Anterior cingulate cortex (tissue), 58 donors: ENCODE results near the gene ATP5PD.
"Not testable (repeated sequence)": the region's sequence is repeated elsewhere in the genome, so short reads cannot be mapped to it uniquely, and the experiment has no call there.

Experiments
- DNase-seq, 58 donors: peaks; one replicate each; lab custom pipeline; 2025; lab: John Stamatoyannopoulos, UW

The ATP5PD gene

DNA sequence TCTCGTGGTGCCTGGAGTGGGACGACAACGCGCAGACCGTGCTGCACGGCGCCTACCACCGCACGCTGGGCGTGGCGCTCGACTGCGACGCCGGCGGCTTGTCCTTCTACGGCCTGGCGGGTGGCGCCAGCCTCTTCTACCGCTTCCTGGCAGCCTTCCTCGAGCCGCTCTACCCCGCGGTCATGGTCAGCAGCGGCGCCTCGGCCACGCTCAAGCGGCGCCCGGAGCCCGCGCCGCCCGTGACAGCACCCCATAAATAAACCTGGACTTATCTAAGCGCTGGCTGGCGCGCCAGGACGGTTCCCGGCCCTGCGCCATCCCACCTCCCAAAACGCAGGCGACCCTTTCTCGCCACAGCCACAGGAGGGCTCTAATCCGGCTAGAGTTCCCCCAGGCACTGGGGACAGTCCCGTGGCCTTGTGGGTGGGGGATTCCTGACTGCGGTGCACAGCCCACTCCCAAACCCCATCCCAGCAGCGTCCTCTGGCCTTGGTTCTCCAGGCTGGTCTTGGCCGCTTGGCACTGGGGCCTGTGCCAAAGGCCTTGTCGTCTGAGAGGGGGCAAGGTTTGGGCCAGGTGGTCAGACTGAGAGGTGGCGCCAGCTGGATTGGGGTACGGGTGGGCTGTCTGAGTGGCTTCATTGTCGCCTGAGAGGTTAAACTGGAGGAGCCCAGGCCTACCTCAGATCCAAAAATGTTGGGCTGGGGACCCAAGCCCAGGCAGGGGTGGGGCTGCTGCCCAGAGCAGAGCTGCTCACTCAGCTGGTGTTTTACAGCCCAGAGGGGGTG is 30.9 kb upstream of the ATP5PD start:
- DNase-seq = peak in 39 of 58 donors; percentile 5 to 69 (median 41)

DNA sequence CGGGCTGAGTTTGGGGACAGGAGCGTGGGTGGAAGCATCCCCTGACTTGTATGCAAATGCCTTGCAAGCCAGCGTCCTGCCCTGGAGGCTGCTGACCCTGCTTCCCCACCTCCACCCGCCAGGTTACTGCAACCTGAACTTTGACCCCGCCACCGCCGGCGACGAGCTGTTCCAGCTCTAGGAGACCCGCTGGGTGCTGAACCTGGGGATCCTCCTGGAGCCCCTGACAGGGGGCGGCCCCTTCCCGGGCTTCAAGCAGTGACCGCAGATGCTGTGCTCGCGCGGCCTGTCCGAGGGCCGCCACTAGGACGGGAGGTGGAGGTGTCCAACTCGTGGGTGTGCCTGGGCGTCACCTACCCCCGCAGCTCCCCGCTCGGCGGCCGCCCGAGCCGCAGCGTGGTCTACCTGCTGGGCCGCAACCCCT is 30.3 kb upstream of the ATP5PD start:
- DNase-seq = peak in 2 of 58 donors; percentile 10 to 60

DNA sequence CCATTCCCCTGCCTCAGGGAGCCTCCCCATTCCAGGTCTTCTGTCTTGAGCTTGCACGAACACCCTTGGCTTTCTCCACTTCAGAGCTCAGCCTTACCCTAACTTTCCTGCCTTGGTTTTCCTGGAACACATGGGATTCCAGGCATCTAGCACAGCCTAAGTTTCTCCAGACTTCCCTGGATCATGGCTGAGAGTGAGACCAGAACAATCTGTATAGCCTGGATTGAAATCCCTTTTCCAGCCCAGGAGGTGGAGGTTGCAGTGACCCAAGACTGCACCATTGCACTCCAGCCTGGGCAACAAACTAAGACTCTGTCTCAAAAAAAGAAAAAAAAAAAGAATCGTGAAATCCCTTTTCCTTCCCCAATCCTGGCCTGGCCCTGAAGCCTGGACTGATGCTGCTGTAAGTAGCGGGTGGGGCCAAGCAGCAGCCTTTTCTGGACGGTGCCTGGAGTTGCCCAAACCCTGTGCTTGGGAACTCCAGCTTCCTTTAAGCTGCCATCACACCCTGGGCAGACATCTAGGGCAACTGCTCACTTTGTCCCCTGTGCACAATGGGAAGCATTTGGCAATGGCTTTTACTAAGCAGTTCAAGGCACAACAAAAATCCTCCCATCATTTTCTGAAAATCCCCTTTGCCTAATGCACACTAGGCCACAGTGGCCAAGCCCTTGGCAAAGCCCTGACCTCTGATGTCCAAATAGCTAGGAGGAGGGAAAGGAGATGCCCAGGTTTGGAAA is 29.0 kb upstream of the ATP5PD start:
- no peak for DNase-seq

DNA sequence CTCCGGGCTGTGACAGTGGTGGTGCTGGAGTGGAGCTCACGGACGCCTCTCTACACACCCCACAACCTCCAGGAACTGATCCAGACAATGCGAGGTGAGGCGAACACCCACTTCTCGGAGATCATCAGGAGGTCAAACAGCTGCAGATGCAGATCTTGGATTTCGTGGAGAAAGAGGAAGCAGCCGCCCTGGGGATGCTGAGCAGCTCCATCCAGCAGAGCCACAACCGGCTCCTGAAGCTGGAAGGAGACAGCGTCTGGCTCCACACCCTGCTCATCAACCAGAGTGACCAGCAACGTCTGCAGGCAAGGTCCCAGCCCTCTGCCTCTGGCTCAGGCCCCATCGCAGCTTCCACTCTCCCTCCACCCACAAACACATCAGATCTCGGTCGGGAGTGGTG is 27.8 kb upstream of the ATP5PD start:
- no peak for DNase-seq

DNA sequence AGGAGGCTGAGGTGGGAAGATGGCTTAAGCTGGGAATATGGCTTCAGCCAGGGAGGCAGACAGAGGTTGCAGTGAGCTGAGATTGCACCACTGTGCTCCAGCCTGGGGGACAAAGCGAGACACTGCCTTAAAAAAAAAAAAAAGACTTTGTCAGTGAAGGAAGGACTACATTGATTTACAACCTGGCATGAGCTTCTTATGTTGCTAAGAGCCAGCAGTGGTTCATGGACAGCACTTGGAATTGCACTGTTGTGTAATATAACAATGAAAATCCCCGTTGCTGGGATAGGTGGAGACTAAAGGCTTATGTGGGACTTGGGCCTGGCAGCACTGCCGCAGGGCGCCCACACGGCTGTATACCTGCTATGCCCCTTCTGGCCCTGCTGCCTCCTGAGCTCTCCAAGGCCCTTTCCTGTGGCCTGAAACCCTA is 26.9 kb upstream of the ATP5PD start:
- DNase-seq = no peak

DNA sequence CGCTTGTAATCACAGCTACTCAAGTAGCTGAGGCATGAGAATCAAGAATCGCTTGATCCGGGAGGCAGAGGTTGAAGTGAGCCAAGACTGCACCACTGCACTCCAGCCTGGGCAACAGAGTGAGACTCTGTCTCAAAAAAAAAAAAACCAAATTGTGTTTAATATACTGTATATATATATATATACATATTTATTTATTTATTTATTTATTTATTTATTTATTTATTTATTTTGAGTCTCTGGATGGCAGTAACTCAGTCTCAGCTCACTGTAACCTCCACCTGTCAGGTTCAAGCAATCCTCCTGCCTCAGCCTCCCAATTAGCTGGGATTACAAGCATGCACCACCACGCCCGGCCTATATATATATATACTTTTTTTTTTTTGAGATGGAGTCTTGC is 26.1 kb upstream of the ATP5PD start:
- not testable (repeated sequence) for DNase-seq

DNA sequence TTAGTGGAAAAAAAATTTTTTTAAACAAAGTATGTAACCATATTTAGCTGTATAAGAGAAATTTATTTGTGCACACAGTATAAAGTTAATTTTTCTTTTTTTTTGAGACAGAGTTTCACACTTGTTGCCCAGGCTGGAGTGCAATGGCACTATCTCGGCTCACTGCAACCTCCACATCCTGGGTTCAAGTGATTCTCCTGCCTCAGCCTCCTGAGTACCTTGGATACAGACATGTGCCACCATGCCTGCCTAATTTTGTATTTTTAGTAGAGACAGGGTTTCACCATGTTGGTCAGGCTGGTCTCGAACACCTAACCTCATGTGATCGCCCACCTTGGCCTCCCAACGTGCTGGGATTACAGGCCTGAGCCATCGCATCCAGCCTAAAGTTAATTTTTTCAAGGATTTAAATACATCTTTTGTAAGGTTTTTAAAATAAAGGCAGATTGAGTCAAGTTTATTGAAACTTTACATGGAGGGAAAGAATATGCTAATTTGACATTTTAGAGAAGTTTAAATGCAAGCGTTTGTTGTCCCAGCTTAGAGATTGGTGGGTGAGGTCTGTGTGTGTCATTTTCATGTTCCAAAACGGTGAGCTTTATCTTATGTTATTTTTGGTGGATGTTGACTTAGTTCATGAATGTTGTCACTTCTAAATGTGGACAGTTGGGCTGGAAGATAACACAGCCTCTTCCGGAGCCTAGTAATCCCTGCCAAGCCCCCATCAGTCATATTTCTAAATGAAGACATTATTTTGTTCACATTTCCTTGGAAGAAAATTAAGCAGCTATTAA is 24.9 kb upstream of the ATP5PD start:
- not testable (repeated sequence) for DNase-seq

DNA sequence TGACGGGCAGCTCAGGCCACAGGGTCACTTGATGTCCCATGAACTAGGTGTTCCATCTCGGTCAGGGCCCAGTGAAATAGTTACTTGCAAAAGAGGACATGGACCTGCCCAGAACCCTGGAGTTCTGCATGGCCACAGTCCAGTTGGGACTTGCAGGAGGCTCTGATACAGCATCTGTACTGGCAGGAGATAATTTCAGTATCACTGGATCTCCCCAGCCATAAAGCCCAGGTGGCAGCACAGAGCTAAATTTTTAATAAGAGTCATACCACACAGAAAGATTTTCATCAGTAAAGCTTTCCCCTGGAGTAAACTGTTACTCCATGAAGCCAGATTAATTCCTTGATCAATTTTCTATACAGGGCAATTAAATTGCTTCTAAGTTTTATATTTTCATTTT is 23.0 kb upstream of the ATP5PD start:
- DNase-seq = no peak

DNA sequence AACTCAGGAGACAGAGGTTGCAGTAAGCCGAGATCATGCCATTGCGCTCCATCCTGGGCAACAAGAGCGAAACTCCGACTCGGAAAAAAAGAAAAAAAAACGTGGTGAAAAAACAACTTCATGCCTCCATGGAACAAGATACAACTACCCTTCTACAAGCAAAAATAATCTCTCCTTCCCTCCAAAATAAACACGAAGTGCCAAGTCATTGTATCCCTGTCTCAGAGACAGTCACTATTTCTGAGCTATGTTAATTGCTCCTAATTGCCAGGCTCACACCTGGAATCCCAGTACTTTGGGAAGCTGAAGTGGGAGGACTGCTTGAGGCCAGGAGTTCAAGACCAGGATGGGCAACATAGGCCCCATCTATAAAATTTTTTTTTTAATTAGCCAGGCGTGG is 22.0 kb upstream of the ATP5PD start:
- no peak for DNase-seq

DNA sequence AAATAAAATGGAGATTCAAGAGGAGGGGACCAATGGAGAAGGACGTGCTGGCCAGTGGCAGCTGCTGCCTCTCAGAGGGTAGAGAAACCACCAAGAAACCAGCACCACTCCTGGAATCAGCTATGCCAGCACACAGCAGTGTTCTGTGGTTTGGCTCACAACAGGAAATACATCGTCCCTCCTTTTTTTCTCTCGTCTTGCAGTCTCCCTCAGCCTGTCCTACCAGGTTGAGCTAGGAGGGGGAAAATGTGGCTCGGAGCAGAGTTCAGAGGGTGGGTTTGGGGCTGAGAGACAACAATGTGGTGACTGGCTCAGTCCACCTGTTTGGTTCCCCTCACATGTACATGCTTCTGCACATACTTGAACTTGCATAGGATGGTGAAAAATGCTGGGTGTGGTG is 21.1 kb upstream of the ATP5PD start:
- no peak for DNase-seq

DNA sequence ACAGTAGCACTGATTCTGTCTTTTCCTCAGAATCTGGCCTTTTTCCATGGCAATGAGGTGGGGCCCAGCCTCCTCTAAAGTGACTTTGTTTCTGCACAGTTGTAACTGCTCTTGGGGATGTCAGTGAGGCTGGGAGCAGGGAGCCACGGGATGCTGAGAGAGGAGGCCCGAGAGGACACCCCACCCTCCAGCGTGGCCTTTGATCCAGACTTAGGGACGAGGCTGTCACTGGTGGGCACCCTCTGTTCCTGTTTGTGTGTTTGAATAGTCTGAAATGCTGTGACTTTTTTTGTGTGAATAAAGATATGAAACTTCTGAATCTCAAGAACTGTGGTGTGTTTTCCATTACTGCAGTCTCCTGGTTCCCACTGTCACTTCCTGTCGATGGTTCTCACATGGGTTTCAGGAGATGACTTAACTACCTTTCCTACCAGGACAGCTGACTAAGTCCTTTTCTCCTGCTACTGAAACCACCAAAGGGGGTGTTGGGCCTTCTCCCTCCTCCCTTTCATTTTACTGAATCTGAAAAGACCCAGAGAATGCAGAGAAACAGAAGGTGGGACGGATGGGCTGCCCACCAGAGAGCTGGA is 18.9 kb upstream of the ATP5PD start:
- no peak for DNase-seq

DNA sequence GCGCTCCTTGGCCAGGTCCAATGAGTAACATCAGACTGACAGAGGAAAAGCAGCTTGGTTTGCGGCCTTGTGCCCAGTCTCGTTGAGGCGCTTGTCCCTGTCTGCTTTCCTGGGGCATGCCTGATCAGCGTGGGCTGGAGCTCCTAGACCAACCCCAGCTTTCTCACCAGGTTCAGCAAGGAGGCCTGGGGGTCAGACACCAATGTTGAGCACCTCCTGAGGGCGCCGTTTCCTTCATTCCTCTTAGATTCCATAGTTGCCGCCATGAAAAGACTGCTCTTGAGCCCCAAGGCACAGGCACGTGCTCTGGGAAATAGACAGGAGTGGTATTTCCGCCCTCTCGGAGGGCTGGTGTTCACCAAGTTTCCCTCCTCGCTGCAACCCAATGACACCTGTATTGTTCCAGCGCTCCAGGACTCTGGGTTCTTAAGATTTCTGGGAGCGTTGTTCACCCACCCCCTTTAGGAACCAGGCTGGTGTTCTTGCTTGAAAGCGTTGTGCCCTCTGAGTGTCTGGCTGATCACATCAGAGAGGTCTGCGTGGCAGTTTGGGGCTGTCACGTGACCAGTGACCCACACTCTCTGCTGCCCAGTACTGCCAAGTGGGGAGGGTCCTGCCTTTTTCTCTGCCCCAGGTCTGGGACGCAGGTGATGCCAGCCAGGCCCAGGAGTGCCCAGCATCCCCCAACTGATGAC is 18.2 kb upstream of the ATP5PD start:
- no peak for DNase-seq

DNA sequence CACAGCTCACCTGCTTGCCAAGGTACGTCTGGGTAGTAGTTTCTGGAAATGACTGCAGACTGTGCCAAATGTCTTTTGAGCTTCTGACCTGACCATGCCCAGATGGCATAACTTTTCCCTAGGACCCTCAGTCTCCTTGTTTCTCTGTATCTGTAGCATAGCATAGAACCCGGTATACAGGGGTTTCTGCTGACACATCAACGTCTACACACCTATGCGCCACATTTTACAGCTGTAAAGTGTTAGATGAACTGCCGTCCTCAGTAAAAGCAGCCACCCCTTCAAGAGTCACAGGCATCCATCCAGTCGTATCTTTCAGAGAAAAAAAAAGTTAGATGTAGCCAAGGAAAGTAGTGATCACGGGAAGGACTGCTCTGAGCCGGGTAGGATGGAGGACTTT is 17.7 kb upstream of the ATP5PD start:
- DNase-seq = no peak

DNA sequence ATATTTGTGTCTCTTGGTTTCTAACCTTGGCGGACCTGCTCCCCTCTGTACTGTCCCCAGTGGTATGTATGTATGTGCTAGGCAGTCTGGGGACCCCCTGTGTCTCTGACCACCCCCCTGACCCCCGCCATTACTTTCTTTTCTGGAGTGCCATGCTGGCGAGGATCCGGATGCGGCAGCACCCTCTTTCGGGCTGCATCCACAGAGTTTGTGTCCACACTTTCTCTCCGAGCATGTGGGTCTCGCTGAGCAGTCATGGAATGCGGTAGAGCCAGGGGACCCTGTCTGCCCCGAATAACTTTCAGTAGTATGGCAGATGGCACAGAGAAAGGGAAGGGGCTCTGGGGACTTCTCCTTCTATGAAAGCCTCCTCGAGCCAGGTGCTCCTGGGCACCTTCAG is 17.3 kb upstream of the ATP5PD start:
- no peak for DNase-seq

DNA sequence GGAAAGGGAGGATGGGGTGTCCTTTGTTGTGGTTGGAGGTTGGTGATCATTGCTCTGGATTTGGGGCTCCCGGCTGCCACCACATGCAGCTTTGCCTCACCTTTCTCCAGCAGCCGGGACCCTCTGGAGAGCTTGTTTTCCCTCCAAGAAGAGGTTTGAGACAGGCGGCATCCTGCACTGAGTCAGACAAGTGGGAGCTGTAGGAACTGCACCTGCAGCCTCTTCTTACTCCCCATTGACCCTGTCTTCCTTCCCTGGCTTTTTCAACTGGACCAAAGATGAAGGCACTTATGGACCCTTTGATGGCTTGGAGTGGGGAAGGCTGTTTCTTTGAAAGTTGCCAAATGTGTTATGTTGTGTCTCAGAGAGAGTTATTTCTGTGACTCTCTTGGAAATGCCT is 16.9 kb upstream of the ATP5PD start:
- no peak for DNase-seq

DNA sequence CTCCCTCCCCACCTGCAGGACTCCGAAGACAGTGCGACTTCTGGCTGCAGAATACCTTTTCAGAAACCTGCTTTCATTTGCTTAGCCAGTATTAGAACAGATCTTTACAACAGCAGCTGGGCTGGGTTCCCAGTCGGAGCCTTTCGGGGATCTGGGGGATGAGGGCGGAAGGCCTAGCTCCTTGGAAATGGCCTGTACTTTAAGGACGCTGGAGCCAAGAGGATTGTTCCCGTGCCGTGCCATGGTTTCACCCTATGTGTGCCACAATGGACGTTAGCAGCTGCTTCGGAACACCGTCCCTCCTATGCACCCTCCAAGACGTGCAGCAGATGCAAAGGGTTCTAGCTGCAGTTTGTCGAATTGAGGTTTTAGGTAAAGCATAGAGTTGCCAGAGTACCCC is 16.4 kb upstream of the ATP5PD start:
- DNase-seq = peak in 4 of 58 donors; percentile 5 to 21 (median 10)

DNA sequence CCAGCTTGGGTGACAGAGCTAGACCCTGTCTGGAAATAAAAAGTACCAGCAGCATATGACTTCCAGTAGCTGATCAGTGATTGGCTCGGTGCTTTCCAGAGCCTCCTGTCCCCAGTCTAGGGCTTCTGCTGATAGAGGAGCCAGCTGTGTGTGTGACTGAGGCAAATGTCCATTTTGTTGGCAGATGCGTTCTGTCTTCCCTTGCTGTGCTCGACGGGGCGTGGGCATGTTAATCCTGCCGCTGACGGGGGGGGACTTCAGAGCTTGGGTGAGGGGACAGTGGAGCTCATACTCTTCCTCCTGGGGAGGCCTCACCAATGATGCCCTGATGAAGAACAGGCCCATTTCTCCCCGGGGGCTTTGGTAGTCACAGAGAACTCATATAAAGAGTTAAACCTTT is 14.8 kb upstream of the ATP5PD start:
- DNase-seq = no peak

DNA sequence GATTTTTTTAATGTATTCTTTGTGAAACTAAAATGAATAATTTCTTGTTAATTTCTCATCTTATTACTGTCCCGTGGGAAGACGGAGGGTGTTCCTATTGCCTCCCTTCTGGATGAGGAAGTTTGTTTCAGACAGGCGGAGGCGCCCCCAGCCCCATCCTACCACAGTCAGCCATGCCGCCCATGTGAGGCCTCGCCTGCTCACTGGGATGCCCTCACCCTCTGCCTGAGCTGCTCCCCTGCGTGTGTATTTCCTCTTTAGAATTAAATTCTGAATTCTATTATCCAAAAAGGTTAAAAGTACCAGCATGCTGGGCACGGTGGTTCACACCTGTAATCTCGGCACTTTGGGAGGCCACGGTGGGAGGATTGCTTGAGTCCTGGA is 14.3 kb upstream of the ATP5PD start:
- DNase-seq = no peak

DNA sequence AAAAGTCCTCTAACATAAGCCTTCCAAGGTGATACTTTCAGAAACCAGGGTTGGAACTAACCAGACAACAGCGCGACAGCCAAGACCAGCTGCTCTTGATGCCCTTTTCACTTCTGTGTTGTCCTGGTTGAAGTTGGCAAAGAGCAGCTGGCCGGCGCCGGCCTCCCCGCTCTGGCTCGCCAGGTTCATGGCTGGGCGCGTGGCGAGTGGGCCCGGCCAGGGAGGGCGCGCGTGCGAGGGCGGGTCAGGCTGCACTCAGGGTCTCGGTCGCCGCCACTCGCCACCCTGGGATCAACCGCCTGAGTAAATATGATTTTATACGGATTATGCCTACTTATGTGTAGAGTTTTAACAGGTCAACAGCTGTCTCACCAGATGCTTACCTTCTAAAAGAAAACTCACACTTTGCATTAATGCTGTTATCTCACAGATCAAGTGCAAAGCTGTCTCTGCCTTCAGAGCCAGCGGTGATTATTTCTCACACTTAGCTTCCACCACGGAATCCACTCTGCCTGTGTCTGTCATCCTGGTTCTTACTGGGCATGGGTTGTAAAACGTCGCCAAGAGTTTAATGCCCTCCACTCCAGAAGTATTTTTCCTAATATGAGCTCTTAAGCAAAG is 13.8 kb upstream of the ATP5PD start:
- DNase-seq = no peak
